Umbilical cord (tissue), 2 donors: ENCODE results near the gene ADPRHL1. TPM values are rescaled to one million over a fixed set of nuclear protein-coding genes. Genes with fewer than 3 reads are reported as not detected.

Experiments
- DNase-seq: peaks from one replicate; pipeline ENCODE4 v3.0.0-alpha.2; 2015; ENCODE audit warnings: low spot score
- total RNA-seq: library from RNA; depleted of rRNA; stranded (reverse); fragments of >200 nt; gene quantifications from one replicate; pipeline ENCODE4 v1.2.3, GENCODE V29; 2014; ENCODE audit warnings: low replicate concordance; ENCODE audit not compliant: insufficient read depth

Gene ADPRHL1
- total RNA-seq, 1 donor from 2014 or later, result 1.7 TPM

- DNase-seq, result no peak
Measured at GRCh38 chr13:113432506-113433270, 20.6 kb downstream of the ADPRHL1 start.

GRCh38 chr13:113431171-113431570 lies 22.1 kb downstream of the ADPRHL1 start:
- DNase-seq, result no peak

- no peak for DNase-seq
Measured at GRCh38 chr13:113430378-113431110, 22.7 kb downstream of the ADPRHL1 start.

- no peak for DNase-seq
Measured at GRCh38 chr13:113429608-113429985, 23.7 kb downstream of the ADPRHL1 start.

- no peak for DNase-seq
Measured at GRCh38 chr13:113428871-113429607, 24.2 kb downstream of the ADPRHL1 start.

- no peak for DNase-seq
Measured at GRCh38 chr13:113428469-113428865, 24.8 kb downstream of the ADPRHL1 start.

- no peak for DNase-seq
Measured at GRCh38 chr13:113427562-113428468, 25.5 kb downstream of the ADPRHL1 start.

GRCh38 chr13:113426591-113426986 lies 26.7 kb downstream of the ADPRHL1 start:
- no peak for DNase-seq

- no peak for DNase-seq
Measured at GRCh38 chr13:113425941-113426590, 27.2 kb downstream of the ADPRHL1 start.

- no peak for DNase-seq
Measured at GRCh38 chr13:113423520-113424163, 29.6 kb downstream of the ADPRHL1 start.

GRCh38 chr13:113422807-113423519 lies 30.3 kb downstream of the ADPRHL1 start:
- DNase-seq, result no peak

GRCh38 chr13:113421673-113422270 lies 31.5 kb downstream of the ADPRHL1 start:
- no peak for DNase-seq

- no peak for DNase-seq
Measured at GRCh38 chr13:113420833-113421600, 32.3 kb downstream of the ADPRHL1 start.

- DNase-seq, result no peak
Measured at GRCh38 chr13:113420232-113420631, 33.1 kb downstream of the ADPRHL1 start.

GRCh38 chr13:113419531-113420193 lies 33.6 kb downstream of the ADPRHL1 start:
- no peak for DNase-seq

GRCh38 chr13:113418722-113419049 lies 34.6 kb downstream of the ADPRHL1 start:
- DNase-seq, result no peak

- no peak for DNase-seq
Measured at GRCh38 chr13:113417836-113418721, 35.2 kb downstream of the ADPRHL1 start.
